Kidney (tissue), 14 donors: ENCODE results near the gene OIT3. TPM values are rescaled to one million over a fixed set of nuclear protein-coding genes. Genes with fewer than 3 reads are reported as not detected.
A peak's percentile ranks its signal among the peaks of the same experiment; 100 is the strongest.
"Not testable (repeated sequence)": the region's sequence is repeated elsewhere in the genome, so short reads cannot be mapped to it uniquely, and the experiment has no call there.

ENCODE experiments used
- DNase-seq, 5 donors: peaks; one replicate each; pipeline ENCODE4 v3.0.0-alpha.2; 2013 to 2020
- FAIRE-seq: peaks from 2 replicates; lab custom pipeline; 2012; peaks lifted over from hg19 to GRCh38; lab: Jason Lieb, UNC
- H3K27ac ChIP-seq, 2 donors: one replicate each; pipeline ENCODE4 v1.7.0; 2013; ENCODE audit warnings: low read depth in 2 of 2, low read length in 2 of 2, inconsistent platforms in 1 of 2
- H3K27me3 ChIP-seq: one replicate; pipeline ENCODE4 v1.7.1; 2013; ENCODE audit warnings: low read length, inconsistent platforms; ENCODE audit not compliant: control insufficient read depth, insufficient read depth
- H3K36me3 ChIP-seq, 3 donors: one replicate each; pipeline versions ENCODE4 v1.7.0 to v1.7.1; 2013; ENCODE audit warnings: low read length in 3 of 3, control low read depth in 1 of 3, inconsistent platforms in 1 of 3; ENCODE audit not compliant: insufficient read depth in 3 of 3, control insufficient read depth in 2 of 3
- H3K4me1 ChIP-seq, 3 donors: one replicate each; pipeline versions ENCODE4 v1.7.0 to v1.7.1; 2013; ENCODE audit warnings: low read length in 3 of 3, inconsistent platforms in 1 of 3, low read depth in 1 of 3; ENCODE audit not compliant: control insufficient read depth in 2 of 3, insufficient read depth in 2 of 3
- H3K4me3 ChIP-seq, 3 donors: one replicate each; pipeline versions ENCODE4 v1.7.0 to v1.8.1; 2013; ENCODE audit warnings: low read length in 3 of 3, control low read depth in 1 of 3, inconsistent platforms in 1 of 3
- H3K9ac ChIP-seq, 3 donors: one replicate each; pipeline versions ENCODE4 v1.7.0 to v1.7.1; 2013; ENCODE audit warnings: low read length in 3 of 3, control low read depth in 1 of 3, inconsistent platforms in 1 of 3
- H3K9me3 ChIP-seq, 3 donors: one replicate each; pipeline versions ENCODE4 v1.7.0 to v1.7.1; 2013; ENCODE audit warnings: low read length in 3 of 3, control low read depth in 1 of 3, inconsistent platforms in 1 of 3; ENCODE audit not compliant: control insufficient read depth in 2 of 3, insufficient read depth in 1 of 3
- CTCF ChIP-seq: IDR thresholded peaks from 3 replicates; pipeline ENCODE4 v1.5.1; 2012; ENCODE audit warnings: mild to moderate bottlenecking, moderate library complexity, borderline replicate concordance; ENCODE audit not compliant: insufficient read depth; ENCODE audit errors: extremely low read depth
- intact Hi-C: fragments of 100-400 bp; cut with DNase I; formaldehyde crosslinking; loops from one replicate; pipeline ENCODE4 v1.11.1; 2022
- polyA plus RNA-seq: library from polyadenylated mRNA; stranded (reverse); fragments of 350-450 nt; fragmentation: Illumina TruSeq; extraction: RNeasy Lipid Tissue Mini Kit (QIAGEN cat#74804); gene quantifications from one replicate; pipeline ENCODE4 v1.2.3, GENCODE V29; 2014; ENCODE audit warnings: low read depth, low replicate concordance; ENCODE audit not compliant: insufficient read depth
- total RNA-seq: library from RNA; stranded (reverse); fragmentation: NEBNext Ultra II Directional; extraction: Animal tissue kit (Norgen Biotek cat#: 25700); gene quantifications from one replicate; pipeline ENCODE4 v1.2.1, GENCODE V29; 2021
- donor health status: control.
- donor health status: control.
- donor health status: control.
- donor health status: control.
- donor health status: control.
- donor health status: DM: yes; HTN: yes; CAD: no.
- donor health status: Normal renal cell carcinoma (clear cell type).

The OIT3 gene
- total and polyA plus RNA-seq, 2 donors from 2014 or later: not detected

- Histone ChIP-seq H3K27ac (no peak overlapping the region), H3K27me3 (no peaks in the 10 kb centered on the region), H3K4me3 (no peak overlapping the region), H3K36me3 (no peaks in the 10 kb centered on the region), H3K4me1 (no peaks in the 10 kb centered on the region), H3K9me3 (no peaks in the 10 kb centered on the region), H3K9ac (no peak overlapping the region)
- no peak for FAIRE-seq
- intact Hi-C loops: no loop called here
- no peak for TF ChIP-seq CTCF
- DNase-seq: no peak
These were observed 17.2 kb downstream of the OIT3 start for GRCh38 chr10:72910705-72911104.

GRCh38 chr10:72911758-72912157, 18.2 kb downstream of the OIT3 start:
- H3K27me3 ChIP-seq: no peaks in the 10 kb centered on the region
- H3K27ac ChIP-seq: no peak overlapping the region
- TF ChIP-seq CTCF: no peak
- DNase-seq (no peak), FAIRE-seq (no peak)
- no peaks in the 10 kb centered on the region for H3K4me1 ChIP-seq
- no peaks in the 10 kb centered on the region for H3K9me3 ChIP-seq
- H3K9ac ChIP-seq: no peak overlapping the region
- H3K4me3 ChIP-seq: no peak overlapping the region
- intact Hi-C loops: no loop called here
- H3K36me3 ChIP-seq: no peaks in the 10 kb centered on the region

GRCh38 chr10:72912736-72913135, 19.2 kb downstream of the OIT3 start:
- intact Hi-C loops: no loop called here
- no peaks in the 10 kb centered on the region for H3K36me3 ChIP-seq
- DNase-seq (peak in 2 of 5 donors; percentile 58 to 59), FAIRE-seq (no peak)
- no peaks in the 10 kb centered on the region for H3K4me1 ChIP-seq
- H3K27me3 ChIP-seq: no peaks in the 10 kb centered on the region
- no peaks in the 10 kb centered on the region for H3K9me3 ChIP-seq
- no peak overlapping the region for H3K9ac ChIP-seq
- TF ChIP-seq CTCF: no peak
- no peak overlapping the region for H3K4me3 ChIP-seq
- no peak overlapping the region for H3K27ac ChIP-seq

- TF ChIP-seq CTCF: no peak
- no peak overlapping the region for H3K4me3 ChIP-seq
- intact Hi-C loops: no loop called here
- no peaks in the 10 kb centered on the region for H3K9me3 ChIP-seq
- H3K9ac ChIP-seq: no peak overlapping the region
- no peaks in the 10 kb centered on the region for H3K27me3 ChIP-seq
- no peaks in the 10 kb centered on the region for H3K4me1 ChIP-seq
- H3K27ac ChIP-seq: no peak overlapping the region
- DNase-seq (peak in 1 of 5 donors; percentile 8), FAIRE-seq (no peak)
- H3K36me3 ChIP-seq: no peaks in the 10 kb centered on the region
These were observed 19.7 kb downstream of the OIT3 start for GRCh38 chr10:72913287-72913686.

GRCh38 chr10:72917201-72917600, 23.7 kb downstream of the OIT3 start:
- DNase-seq, H3K9me3 ChIP-seq, H3K4me1 ChIP-seq, H3K4me3 ChIP-seq, H3K27ac ChIP-seq, intact Hi-C loops, FAIRE-seq, H3K9ac ChIP-seq, H3K27me3 ChIP-seq, H3K36me3 ChIP-seq: not testable (repeated sequence)
